GM18951 (cell line): ENCODE measurements around the gene ARID5B.

Experiments
- POLR2A ChIP-seq: IDR thresholded peaks from 4 replicates; pipeline ENCODE4 v1.6.1; 2011; ENCODE audit warnings: mild to moderate bottlenecking; ENCODE audit not compliant: insufficient read length, insufficient read depth; ENCODE audit errors: extremely low read depth
- in situ Hi-C: fragments of 300-500 bp; cut with MboI; formaldehyde crosslinking; loops from one replicate; pipeline ENCODE4 v1.12.0; 2022; ENCODE audit warnings: low sequenced_read_pairs, mixed read lengths, inconsistent platforms; ENCODE audit not compliant: unreplicated experiment

ARID5B gene

DNA sequence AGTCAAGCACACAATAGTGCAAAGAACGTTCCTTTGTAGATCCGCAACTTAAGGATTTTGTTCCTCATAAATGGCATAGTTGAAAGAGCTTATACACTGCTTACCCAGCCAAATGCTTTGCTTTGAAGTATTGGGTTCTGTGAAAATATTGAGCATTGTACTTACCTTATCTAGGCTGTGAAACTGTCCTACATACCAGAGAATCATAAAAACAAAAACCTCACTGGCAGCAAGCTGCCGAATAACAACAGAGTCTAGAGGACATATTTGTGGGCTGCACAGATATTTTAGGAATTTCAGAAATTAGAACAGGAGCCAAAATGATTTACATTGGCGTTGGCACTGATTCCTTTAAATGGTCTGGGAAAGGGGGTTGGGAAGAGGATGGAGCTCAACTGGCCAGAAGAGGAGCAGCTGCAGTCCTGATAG is 192.4 kb downstream of the ARID5B start:
- in situ Hi-C loops: no loop called here
- TF ChIP-seq POLR2A: no peak

DNA sequence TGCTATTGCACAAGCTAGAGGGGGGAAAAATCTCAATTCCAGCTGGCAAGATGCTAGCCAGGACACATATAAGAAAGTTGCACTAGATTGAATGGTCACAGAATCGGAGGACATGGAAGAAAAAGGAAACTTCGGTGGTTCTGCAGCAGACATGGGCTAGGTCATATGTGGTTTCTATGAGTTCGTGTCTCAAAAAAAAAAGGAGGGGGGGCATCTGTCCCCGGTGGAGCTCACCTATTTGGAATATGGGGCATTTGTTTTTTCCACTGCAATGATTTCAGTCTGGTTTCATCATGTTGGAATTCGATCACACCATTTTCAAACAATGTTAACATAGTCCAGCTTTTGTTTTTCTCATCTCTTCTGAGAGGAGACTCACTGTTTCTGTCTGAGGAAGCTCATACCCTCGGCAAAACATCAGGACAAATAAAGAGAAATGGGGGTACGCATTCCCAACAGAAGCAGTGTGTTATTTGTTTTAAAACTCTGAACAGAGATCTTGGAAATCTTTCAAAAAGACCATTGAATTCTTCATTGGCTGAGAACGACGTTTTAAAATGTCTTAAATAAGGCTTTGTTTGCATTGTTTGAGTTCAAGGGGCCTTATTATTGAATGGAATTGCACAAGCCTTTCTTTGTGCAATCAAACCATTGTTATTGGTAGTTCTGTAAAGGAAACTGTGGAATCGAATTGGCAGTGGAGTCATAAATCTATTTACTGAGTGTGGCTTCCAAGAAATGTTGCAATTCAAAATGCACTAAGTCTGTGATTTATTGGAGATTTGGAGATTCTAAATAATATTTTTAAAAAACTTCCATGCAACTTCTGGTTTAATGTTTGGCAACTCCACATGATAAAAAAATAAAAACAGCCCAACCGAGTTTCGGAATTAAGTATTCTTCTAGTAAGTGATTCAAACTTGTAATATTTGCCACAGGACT is 194.0 kb downstream of the ARID5B start:
- no peak for TF ChIP-seq POLR2A
- in situ Hi-C loops: no loop called here

DNA sequence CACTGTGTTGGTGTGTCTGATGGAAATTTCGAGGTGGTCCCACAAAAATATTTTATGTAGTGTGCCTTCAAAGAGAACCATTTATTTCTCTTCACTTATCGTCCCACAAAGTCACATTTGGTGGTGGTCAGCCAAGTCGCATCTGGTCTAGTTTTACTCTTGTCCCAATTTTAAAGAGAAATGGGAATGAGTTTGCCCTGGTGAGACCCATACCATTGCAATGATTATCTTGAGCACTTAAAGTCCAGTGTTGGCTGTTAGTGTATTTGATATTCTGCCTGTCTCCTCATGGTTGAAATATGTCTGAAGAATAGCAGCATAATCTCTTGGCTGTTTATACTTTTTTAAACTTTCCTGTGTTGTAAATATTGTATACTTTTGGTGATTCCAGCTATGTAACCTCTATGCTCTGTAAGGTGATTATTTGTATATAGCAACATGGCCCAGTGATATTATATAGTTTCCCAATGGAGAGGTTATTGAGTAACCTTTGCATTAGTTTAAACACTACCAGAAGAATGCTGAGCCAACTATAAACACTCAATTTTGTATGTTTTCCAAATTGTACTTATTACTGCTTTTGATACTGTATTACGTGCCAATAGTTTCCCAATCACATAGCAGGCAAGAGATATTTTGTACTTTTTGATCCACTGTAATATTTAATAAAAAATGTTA is 194.9 kb downstream of the ARID5B start:
- no peak for TF ChIP-seq POLR2A
- in situ Hi-C loops: no loop called here

DNA sequence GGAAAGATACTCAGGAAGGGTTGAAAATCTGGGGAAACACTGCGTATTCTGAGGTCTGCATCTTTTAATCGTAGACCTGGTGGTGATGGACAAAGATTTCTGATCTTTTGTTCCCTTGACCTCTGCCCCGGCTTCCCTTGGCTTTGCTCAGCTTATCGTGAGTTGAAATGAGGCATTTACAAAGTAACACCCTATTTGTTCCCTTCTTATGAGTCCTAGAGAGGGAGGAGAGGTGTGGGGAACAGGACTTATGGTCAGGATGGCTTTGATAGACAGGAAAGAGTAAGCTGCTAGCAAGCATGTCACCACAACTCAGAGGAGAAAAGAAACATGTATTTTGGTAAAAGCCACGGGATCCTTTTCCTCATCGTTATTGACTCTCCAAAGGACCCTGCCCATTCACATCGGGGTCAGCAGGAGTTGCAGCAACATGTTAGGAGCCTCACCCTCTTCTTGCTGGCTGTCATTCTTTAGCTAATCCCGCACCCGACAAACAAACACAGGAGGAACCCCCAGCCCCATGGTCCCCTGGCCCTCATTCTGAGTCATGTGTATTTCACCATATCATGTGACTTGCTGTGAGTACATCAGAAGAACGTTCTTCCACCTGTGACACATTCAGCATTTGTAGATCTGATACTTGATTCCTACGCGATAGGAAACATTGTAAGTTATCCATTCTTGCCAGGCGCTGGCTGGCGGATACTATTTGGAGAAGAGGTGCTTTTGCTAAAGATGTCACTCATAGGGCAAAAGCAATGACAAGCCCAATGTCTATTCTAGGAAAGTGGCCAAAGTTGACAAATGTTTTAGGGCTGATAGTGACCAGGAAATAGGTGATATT is 197.0 kb downstream of the ARID5B start:
- no peak for TF ChIP-seq POLR2A
- in situ Hi-C loops: no loop called here

DNA sequence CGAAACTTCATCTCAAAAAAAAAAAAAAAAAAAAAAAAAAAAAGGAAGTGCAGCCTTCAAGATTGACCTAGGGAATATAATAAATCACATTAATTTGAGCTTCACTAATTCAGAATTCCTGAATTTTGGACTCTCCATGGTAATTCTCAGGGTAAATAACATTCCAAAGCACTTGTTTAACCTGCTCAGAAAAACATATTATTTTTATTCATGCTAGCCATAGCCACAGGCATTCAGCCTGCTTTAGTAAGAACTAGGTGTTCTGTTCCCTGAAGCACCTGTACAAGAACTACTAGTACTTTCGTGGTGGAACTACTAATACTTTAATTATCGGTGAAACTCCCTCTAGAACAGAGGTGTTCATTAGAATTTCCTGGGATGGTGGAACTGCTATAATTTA is 197.8 kb downstream of the ARID5B start:
- no peak for TF ChIP-seq POLR2A
- in situ Hi-C loops: no loop called here

DNA sequence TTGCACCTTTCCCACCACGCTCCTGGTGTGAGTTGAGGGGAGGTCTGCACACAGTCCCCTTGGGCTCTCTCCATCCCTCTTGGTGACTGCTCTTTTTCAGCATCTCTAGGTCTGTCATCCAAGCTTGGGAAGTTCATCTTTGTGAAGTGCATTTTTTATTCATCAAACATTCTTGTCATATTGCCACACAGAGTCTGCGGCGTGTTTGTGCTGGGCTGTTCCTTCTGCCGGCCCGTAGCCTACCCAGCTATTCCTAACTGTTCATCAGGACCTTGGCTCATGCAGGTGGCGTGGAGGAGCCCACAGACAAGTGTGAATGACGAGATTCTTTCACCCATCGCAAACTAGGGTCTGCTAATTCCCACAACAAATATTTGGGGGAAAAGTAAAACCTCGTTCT is 202.4 kb downstream of the ARID5B start:
- TF ChIP-seq POLR2A: no peak
- in situ Hi-C loops: no loop called here

DNA sequence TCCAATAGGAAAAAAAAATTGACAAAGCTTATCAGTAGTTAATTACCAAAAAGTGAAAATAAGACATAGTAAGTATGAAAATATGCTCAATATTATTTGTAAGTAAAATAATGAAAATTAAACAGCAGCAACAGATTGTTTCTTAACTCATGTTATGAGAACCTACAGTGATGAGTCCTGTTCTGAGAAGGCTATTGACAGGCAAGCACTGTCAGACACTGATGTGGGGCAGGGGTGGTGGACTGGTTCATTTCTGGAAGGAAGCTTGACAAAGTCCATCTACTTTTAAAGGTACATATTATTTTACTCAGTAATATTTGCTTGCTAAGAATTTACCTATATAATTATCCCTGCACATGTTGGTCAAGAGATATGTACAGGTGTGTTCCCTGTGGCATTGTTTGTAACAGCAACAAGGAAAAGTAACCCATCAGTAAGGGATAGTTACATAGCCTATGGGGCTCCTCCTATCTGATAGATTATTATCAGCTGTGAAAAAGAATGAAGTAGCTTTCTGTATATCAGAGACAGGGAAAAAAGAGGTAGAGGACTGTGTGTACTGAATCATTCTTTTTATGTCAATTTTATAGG is 205.5 kb downstream of the ARID5B start:
- in situ Hi-C loops: no loop called here
- TF ChIP-seq POLR2A: no peak

DNA sequence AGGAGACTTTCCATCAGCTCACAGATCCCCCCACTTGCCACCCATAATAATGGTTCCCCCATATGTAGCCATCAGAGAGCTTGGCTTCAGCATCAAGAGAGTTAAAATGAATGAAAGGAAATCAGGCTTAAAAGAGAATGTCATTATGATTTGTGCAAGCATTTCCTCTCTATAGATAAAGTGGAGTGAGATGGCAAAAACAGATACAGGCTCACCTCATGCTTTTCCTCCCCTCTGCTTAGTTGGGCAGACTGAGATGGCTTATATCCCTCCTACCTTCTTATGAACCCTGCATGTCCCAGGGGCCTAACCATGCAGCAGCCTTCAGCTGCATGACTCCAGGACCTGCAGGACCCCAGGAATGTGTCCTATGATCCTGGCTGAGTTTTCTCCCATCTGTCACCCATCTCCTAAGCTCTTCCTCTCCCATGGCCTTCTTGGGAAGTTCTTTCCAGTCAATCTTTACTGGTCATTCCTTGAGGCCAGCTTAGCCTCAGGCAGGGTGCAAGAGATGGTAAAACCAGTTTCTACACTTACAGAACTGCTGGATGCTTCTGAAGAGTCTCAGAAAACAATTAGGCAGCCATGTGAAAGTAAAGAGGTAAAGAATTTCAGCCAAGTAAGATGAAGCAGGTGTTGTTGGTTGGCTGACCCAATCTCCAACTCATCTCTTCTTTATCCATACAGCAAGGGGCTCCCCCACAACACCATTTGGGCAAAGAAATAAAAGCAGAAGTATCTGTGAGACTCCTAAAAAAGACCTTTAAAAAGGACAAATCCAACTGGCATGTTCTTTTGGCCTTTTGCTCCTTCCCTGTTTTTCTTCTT is 207.5 kb downstream of the ARID5B start:
- in situ Hi-C loops: no loop called here
- TF ChIP-seq POLR2A: no peak

DNA sequence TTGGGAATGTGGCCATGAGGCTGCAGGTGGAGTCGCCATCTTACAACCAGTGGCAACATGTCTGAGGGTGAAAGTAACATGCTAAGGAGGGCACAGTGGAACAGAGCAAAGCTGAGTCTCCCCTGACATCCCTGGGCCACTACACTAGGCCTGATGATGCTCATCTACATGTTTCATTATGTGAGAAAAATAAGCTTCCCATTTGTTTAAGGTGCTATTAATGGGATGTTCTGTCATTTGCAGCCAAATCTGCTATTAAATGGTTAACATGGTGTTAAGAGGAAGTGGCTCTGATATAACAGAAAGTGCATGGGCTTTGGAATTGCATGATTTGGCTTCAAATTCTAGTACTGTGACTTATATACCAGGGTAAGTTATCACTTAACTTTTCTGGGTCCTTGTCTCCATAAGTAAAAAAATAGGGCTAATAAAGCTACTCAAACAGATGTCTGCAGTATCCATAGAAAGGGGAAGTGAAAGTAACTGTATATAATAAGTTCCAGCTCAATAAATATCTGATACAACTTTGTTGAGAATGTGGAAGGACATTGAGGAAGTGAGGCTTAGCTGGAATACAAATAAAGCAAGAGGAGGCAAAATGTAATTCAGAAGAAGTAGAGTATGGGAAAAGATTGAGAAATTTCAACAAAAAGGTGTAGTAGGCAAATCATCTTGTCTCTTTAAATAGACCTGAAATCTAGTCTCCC is 208.2 kb downstream of the ARID5B start:
- TF ChIP-seq POLR2A: no peak
- in situ Hi-C loops: no loop called here

DNA sequence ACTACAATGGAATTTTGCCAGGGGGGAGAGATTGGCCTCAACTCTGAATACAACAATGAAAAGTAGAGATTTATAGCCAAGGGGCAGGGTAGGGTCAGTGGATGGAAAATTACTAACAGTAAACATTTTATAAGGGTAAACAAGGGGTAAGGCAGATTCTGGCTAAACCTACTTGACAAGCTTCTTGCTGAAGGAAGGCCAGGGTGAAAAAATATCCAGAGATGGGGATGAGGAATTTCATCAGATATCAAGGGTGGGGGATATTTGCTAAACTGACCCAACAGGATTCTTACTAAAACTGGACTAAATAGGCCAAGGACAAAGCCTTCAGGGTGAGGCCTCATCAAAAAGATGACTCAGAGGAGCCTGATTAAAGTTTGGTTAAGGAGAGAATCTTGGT is 210.8 kb downstream of the ARID5B start:
- in situ Hi-C loops: no loop called here
- no peak for TF ChIP-seq POLR2A

DNA sequence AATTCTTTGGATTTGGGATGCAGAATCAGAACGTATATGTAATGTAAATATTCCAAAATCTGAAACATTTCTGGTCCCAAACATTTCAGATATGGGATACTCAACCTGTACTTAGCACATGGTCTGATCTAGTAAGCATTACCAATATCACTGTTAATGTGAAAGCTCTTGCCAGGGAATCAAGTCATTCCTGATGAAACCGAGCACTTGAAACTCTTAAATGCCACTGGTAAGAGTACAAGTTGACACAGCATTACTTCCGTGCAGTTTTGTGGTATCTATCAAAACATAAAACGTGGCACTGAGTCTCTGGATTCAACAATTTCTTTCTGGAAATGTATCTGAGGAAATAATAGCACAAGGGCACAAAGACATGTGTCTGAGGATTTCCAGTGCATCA is 211.5 kb downstream of the ARID5B start:
- in situ Hi-C loops: no loop called here
- TF ChIP-seq POLR2A: no peak
